AG04450 (cell line): ENCODE measurements around the gene CCNQ. TPM values are rescaled to one million over a fixed set of nuclear protein-coding genes. Genes with fewer than 3 reads are reported as not detected.

Experiments
- CTCF ChIA-PET: fragments of 300-600, 350-600 bp; formaldehyde crosslinking; extraction: SDS; loops from one replicate; lab custom pipeline; 2022; ENCODE audit warnings: antibody characterized with exemption, inconsistent platforms; lab: Charles Lee
- POLR2A ChIA-PET: fragments of 350-600 bp; formaldehyde crosslinking; extraction: SDS; loops from one replicate; lab custom pipeline; 2021; ENCODE audit warnings: antibody characterized with exemption, inconsistent platforms; lab: Yijun Ruan, JAX
- DNase-seq: peaks from one replicate; pipeline ENCODE4 v3.0.0-alpha.2; 2011; ENCODE audit warnings: low read depth, low spot score
- H3K27ac ChIP-seq: one replicate; pipeline ENCODE4 v1.5.1; 2012; ENCODE audit warnings: low read depth, low read length, control low read depth
- H3K27me3 ChIP-seq: one replicate; pipeline ENCODE4 v1.6.0; 2012; ENCODE audit warnings: low read length; ENCODE audit not compliant: control insufficient read depth, insufficient read depth
- H3K4me3 ChIP-seq: 2 replicates; pipeline ENCODE4 v1.5.1; 2011; ENCODE audit warnings: mild to moderate bottlenecking, low read depth, low read length, control low read depth
- H3K9me3 ChIP-seq: 2 replicates; pipeline ENCODE4 v1.5.1; 2012; ENCODE audit warnings: low read length; ENCODE audit not compliant: control insufficient read depth, insufficient read depth
- polyA plus RNA-seq: library from polyadenylated mRNA; depleted of rRNA; stranded (reverse); fragments of >200 nt; gene quantifications from 2 replicates; pipeline ENCODE4 v1.2.3, GENCODE V29; 2011
- TF ChIP-seq, protein P1 (sequence below): IDR thresholded peaks from 2 replicates; pipeline ENCODE4 v1.5.1; 2011; ENCODE audit warnings: low read depth, low read length, control low read depth, inconsistent platforms

Gene CCNQ
- polyA plus RNA-seq, 1 experiment: 23.6 TPM

DNA sequence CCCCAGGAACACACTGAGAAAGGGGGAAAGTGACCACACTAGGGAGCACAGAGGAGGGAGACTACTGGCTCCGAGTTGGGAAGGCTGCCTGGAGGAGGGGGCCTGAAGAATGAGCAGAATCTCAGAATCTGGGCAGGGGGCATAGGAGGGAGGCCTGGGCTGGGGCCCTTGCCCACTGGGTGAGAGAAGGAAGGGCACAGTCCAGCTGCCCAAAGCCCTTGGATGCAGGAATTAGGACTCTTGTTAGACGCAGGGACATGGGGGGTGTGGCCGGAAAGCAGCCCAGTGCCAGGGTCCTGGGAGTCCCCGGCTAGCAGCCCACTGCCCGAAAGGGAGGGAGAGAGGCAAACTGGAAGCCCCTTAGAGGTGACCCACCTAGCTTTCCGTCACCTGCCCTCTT, 46.2 kb upstream of the CCNQ start:
- TF ChIP-seq, protein P1, sequence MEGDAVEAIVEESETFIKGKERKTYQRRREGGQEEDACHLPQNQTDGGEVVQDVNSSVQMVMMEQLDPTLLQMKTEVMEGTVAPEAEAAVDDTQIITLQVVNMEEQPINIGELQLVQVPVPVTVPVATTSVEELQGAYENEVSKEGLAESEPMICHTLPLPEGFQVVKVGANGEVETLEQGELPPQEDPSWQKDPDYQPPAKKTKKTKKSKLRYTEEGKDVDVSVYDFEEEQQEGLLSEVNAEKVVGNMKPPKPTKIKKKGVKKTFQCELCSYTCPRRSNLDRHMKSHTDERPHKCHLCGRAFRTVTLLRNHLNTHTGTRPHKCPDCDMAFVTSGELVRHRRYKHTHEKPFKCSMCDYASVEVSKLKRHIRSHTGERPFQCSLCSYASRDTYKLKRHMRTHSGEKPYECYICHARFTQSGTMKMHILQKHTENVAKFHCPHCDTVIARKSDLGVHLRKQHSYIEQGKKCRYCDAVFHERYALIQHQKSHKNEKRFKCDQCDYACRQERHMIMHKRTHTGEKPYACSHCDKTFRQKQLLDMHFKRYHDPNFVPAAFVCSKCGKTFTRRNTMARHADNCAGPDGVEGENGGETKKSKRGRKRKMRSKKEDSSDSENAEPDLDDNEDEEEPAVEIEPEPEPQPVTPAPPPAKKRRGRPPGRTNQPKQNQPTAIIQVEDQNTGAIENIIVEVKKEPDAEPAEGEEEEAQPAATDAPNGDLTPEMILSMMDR: no peak
- Histone ChIP-seq H3K27me3 (peaks cover 52% of the 10 kb centered on the region), H3K27ac (no peak overlapping the region), H3K9me3 (no peaks in the 10 kb centered on the region), H3K4me3 (no peak overlapping the region)
- CTCF ChIA-PET: interaction anchor here (1.0 to 1.7 kb wide), 5 partner anchors 11 to 106 kb away, joined by 3 to 5 read pairs (median 3); no protein-coding TSS in a partner anchor
- POLR2A ChIA-PET: no interaction called here
- no peak for DNase-seq

DNA sequence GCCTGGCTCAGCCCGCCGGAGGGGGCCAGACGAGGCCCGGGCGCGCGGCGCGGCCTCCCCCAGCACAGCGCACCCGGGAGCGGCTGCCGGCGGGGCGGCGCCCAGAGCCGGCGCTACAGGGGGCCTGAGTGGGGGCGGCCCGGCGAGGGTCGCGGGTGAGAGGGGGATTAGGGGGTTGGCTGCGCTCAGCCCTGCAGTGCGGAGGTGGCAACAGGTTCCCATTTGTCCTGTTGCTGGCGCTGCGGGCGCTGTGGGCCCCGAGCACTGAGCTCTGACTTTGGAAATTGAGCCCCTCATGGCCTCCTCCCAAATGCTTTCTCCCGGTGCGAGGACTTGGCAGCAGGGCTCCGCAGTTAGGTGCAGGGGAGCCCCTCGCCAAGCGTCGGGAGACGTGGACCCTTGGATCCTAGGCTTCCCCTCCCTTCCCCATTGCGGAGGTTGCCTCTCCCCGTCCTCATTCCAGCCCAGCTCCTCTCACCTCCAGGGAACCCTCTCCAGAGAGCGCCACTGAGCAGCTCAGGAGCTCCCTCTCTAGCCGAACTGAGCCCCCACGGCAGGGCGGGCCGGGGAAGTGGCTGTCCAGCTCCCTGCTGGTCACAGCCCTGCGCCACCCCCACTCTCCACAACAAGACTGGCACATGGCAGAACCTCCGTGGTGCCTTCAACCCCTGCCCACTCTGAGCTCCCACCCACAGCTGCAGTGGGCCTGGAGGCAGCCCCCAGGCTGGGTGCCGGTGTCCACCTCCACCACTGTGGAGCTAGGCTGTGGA, 45.6 kb upstream of the CCNQ start:
- ChIA-PET POLR2A (no interaction called here), CTCF (interaction anchor here (1.0 to 1.7 kb wide), 5 partner anchors 12 to 106 kb away, joined by 3 to 5 read pairs (median 3); no protein-coding TSS in a partner anchor)
- Histone ChIP-seq H3K9me3 (no peaks in the 10 kb centered on the region), H3K4me3 (no peak overlapping the region), H3K27ac (no peak overlapping the region), H3K27me3 (peaks cover 53% of the 10 kb centered on the region)
- DNase-seq: no peak
- TF ChIP-seq, protein P1: no peak

DNA sequence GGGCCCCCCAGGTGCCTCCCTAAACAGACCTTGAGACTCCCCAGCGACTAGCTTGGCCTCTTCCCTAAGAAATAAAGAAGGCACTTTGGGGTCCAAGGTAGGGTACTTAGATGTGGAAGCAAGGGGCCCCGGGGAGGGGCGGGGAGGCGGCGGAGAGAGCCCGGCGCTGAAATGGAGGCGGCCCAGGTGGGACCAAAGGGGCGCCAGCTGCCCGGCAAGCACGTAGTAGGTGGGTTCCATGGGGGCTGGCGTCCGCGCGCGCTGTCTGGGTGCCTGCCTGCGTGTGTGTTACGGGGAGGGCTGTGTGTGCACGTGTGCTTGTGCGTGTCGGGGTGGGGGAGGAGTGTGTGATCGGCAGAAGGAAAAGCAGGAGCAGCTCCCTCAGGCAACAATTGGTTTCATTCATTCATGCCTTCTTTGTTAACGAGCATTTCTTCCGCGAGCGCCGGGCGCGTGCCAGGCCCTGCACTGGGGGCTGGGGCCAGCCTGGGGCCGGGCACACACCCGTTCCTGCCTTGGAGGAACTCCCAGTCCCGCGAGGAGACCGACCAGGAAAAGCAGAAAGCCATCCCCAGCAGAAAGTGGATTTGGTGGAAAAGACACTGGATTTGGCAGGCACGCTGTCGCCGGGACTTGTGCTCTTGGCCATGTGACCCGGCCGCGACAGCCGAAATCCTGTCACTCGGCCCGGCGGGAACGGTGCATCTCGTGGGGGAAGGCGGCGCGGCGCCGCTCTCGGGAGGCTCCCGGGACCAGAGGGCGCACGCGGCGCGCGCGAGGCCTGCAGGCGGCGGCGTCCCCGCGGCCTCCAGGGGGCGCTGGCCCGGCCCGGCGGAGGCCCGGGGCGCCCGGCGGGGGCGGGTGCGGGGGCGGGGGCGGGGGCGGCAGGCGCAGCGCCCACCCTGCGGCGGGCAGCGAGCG, 44.8 kb upstream of the CCNQ start:
- Histone ChIP-seq H3K4me3 (no peak overlapping the region), H3K9me3 (no peaks in the 10 kb centered on the region), H3K27ac (no peak overlapping the region), H3K27me3 (peaks cover 53% of the 10 kb centered on the region)
- ChIA-PET CTCF (interaction anchor here (1.3 to 1.4 kb wide), 2 partner anchors 13 to 33 kb away, joined by 3 read pairs; no protein-coding TSS in a partner anchor), POLR2A (no interaction called here)
- DNase-seq: no peak
- TF ChIP-seq, protein P1: no peak

DNA sequence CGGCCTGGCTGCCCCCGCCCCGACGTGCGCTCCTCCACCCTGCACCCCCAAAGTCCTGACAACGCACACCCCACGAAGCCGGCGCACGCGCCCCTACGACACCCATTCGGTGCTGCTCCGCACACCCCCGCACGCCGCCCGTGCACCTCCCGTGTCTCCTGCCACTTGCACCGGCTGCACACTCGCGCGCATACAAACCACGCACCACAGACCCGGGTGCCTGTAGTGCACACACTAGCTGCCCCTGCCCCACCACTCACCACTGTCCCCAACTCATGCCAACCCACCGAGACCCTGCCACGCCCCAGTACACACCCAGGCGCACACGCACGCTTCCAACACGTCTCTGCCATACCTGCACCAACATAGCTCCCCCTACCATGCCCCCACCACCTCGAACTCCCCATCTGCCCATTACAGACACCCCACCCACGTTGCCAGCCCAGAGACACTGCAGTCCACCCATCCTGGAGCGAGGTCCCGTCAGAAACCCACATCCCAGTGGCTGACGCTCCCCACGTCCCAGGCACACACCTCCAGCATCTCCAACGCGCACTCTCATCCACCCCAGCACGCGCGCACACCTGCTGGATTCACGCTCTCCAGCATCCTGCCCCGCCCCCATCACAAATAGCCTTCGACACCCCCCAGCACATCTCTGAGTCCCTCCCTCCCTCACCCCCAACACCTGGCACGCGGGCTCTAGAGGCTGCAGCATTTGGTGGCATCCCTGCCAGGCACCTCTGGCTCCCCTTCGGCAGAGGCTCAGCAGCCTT, 43.9 kb upstream of the CCNQ start:
- TF ChIP-seq, protein P1: no peak
- ChIA-PET CTCF (no interaction called here), POLR2A (no interaction called here)
- Histone ChIP-seq H3K27me3 (peaks cover 48% of the 10 kb centered on the region), H3K9me3 (no peaks in the 10 kb centered on the region), H3K27ac (no peak overlapping the region), H3K4me3 (no peak overlapping the region)
- no peak for DNase-seq
